Left lung (tissue), 10 donors: ENCODE results near the gene CELF4. TPM values are rescaled to one million over a fixed set of nuclear protein-coding genes. Genes with fewer than 3 reads are reported as not detected.

Experiments
- ATAC-seq: fragments of 200-7000 bp; cut with Tn5 transposase; one replicate; pipeline ENCODE4 v1.9.1; 2020; ENCODE audit warnings: moderate library complexity
- DNase-seq, 4 donors: peaks; one replicate each; pipeline ENCODE4 v3.0.0-alpha.2; 2013 to 2020
- H3K27ac ChIP-seq, 2 donors: fragments of 200-600 bp; sonication (generic) in 1 of 2; one replicate each; pipeline versions ENCODE4 v1.5.0 to v1.8.0; 2020 to 2021
- H3K27me3 ChIP-seq, 2 donors: fragments of 200-600 bp; sonication (generic) in 1 of 2; one replicate each; pipeline versions ENCODE4 v1.5.0 to v1.8.0; 2020 to 2021
- H3K36me3 ChIP-seq, 2 donors: fragments of 200-600 bp; sonication (generic) in 1 of 2; one replicate each; pipeline versions ENCODE4 v1.5.0 to v1.8.0; 2020 to 2021
- H3K4me1 ChIP-seq, 2 donors: fragments of 200-600 bp; one replicate each; pipeline ENCODE4 v1.8.0; 2021
- H3K4me3 ChIP-seq, 2 donors: fragments of 200-600 bp; sonication (generic) in 1 of 2; one replicate each; pipeline versions ENCODE4 v1.5.0 to v1.8.0; 2020 to 2021; ENCODE audit warnings: mild to moderate bottlenecking in 1 of 2
- H3K9me3 ChIP-seq, 2 donors: fragments of 200-600 bp; sonication (generic) in 1 of 2; one replicate each; pipeline versions ENCODE4 v1.5.0 to v1.8.0; 2020 to 2021
- CTCF ChIP-seq, 2 donors: fragments of 200-600 bp; sonication (generic) in 1 of 2; IDR thresholded peaks; one replicate each; pipeline versions ENCODE4 v1.5.0 to v1.8.0; 2021; ENCODE audit warnings: antibody characterized with exemption in 2 of 2
- intact Hi-C, 2 donors: fragments of 100-400 bp; cut with DNase I; formaldehyde crosslinking; loops; one replicate each; pipeline versions ENCODE4 v1.11.2 to v1.14.2; 2022
- polyA plus RNA-seq, 6 donors: library from polyadenylated mRNA; unstranded; fragments of 120-200 nt; gene quantifications; one replicate each; pipeline ENCODE4 v1.2.1, GENCODE V29; 2013; ENCODE audit not compliant: insufficient read length in 6 of 6
- total RNA-seq, 2 donors: library from RNA; stranded (reverse); fragmentation: NEBNext Ultra II Directional; extraction: Animal tissue kit (Norgen Biotek cat#: 25700); gene quantifications; one replicate each; pipeline ENCODE4 v1.2.1, GENCODE V29; 2021
- donor health status: DM: no; HTN: yes; CAD: no.
- donor health status: DM: no; HTN: no; CAD: no.

CELF4 gene
- total and polyA plus RNA-seq, 8 donors: 1.1 to 10.3 (median 7.4) TPM

GRCh38 chr18:37286801-37287200 is 278.8 kb downstream of the CELF4 start:
- intact Hi-C loops: no loop called here

GRCh38 chr18:37285825-37286224 is 279.8 kb downstream of the CELF4 start:
- no peak overlapping the region for H3K4me3 ChIP-seq
- no peak for TF ChIP-seq CTCF (IDR thresholded peaks at IDR 0.05)
- no peaks in the 10 kb centered on the region for H3K9me3 ChIP-seq
- no peaks in the 10 kb centered on the region for H3K4me1 ChIP-seq
- ATAC-seq (no peak), DNase-seq (no peak)
- intact Hi-C loops: no loop called here
- no peak overlapping the region for H3K27ac ChIP-seq
- peaks cover 0 to 3% of the 10 kb centered on the region in 2 donors for H3K27me3 ChIP-seq
- no peaks in the 10 kb centered on the region for H3K36me3 ChIP-seq

More at GRCh38 chr18:37286801-37287200, 278.8 kb downstream of the CELF4 start:
- DNase-seq (peak in 1 of 4 donors; percentile 62), ATAC-seq (no peak)
- Histone ChIP-seq H3K27me3 (no peaks in the 10 kb centered on the region), H3K4me3 (no peak overlapping the region), H3K4me1 (no peaks in the 10 kb centered on the region), H3K27ac (no peak overlapping the region), H3K9me3 (no peaks in the 10 kb centered on the region), H3K36me3 (no peaks in the 10 kb centered on the region)
- TF ChIP-seq CTCF (IDR thresholded peaks at IDR 0.05): no peak

- no peak for TF ChIP-seq CTCF (IDR thresholded peaks at IDR 0.05)
- H3K36me3 ChIP-seq: no peaks in the 10 kb centered on the region
- DNase-seq (peak in 1 of 4 donors; percentile 72), ATAC-seq (no peak)
- no peaks in the 10 kb centered on the region for H3K9me3 ChIP-seq
- intact Hi-C loops: no loop called here
- peaks cover 0 to 10% of the 10 kb centered on the region in 2 donors for H3K27me3 ChIP-seq
- no peaks in the 10 kb centered on the region for H3K4me1 ChIP-seq
- H3K4me3 ChIP-seq: no peak overlapping the region
- H3K27ac ChIP-seq: no peak overlapping the region
Observed at GRCh38 chr18:37284260-37284659, 281.3 kb downstream of the CELF4 start.

GRCh38 chr18:37282386-37283037 is 283.1 kb downstream of the CELF4 start:
- no peak overlapping the region for H3K27ac ChIP-seq
- TF ChIP-seq CTCF (IDR thresholded peaks at IDR 0.05): no peak
- intact Hi-C loops: no loop called here
- no peak overlapping the region for H3K4me3 ChIP-seq
- H3K4me1 ChIP-seq: no peaks in the 10 kb centered on the region
- peaks cover 0 to 23% of the 10 kb centered on the region in 2 donors for H3K27me3 ChIP-seq
- peak in 1 of 4 donors; percentile 43 for DNase-seq
- ATAC-seq: no peak
- H3K9me3 ChIP-seq: no peaks in the 10 kb centered on the region
- no peaks in the 10 kb centered on the region for H3K36me3 ChIP-seq

GRCh38 chr18:37280701-37281393 is 284.8 kb downstream of the CELF4 start:
- no peak for ATAC-seq
- Histone ChIP-seq H3K9me3 (no peaks in the 10 kb centered on the region), H3K36me3 (no peaks in the 10 kb centered on the region), H3K4me3 (no peak overlapping the region), H3K27ac (no peak overlapping the region), H3K27me3 (peaks cover 4 to 40% of the 10 kb centered on the region in 2 donors), H3K4me1 (no peaks in the 10 kb centered on the region)
- peak in 1 of 4 donors; percentile 45 for DNase-seq
- intact Hi-C loops: no loop called here
- no peak for TF ChIP-seq CTCF (IDR thresholded peaks at IDR 0.05)
